ENCODE data around the gene ST7. TPM values are rescaled to one million over a fixed set of nuclear protein-coding genes. Genes with fewer than 3 reads are reported as not detected.

ST7 gene
- total RNA-seq, 1 donor: 19.9 TPM

DNA sequence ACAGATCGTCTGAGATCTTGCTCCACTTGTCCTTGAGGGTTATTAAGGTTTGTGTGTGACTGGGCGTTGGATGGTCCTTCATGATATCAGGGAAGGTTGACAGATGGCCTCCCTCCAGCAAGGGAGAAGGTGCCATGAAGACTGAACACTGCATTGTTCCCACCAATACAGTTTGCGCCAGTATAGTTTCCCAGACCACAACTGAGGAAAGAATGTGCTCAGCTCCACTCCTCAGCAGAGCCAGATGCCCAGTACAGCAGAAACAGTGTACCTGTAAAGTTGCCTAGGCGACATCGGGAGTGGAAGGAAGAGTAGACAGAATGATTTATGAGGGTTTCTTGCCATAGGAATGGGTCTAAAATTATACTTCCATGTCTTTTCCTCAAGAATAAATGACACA, 137.5 kb downstream of the ST7 start:
- H3K27ac ChIP-seq (ENCODE audit: low read depth, low read length): no peak overlapping the region
- no peak for DNase-seq (ENCODE audit: insufficient read length, low spot score, missing footprints)
- H3K27me3 ChIP-seq (ENCODE audit: insufficient read depth, low read length): no peaks in the 10 kb centered on the region
- H3K9me3 ChIP-seq (ENCODE audit: low read depth, low read length): no peaks in the 10 kb centered on the region
- H3K36me3 ChIP-seq (ENCODE audit: insufficient read depth, low read length): no peaks in the 10 kb centered on the region
- H3K4me1 ChIP-seq (ENCODE audit: insufficient read depth, low read length): no peaks in the 10 kb centered on the region
- no peaks in the 10 kb centered on the region for H4K20me1 ChIP-seq (ENCODE audit: insufficient read depth, low read length)
- no peak overlapping the region for H3K4me3 ChIP-seq (ENCODE audit: insufficient read depth, low read length)
- H3K79me2 ChIP-seq (ENCODE audit: insufficient read depth, low read length): peaks cover 29% of the 10 kb centered on the region
- TF ChIP-seq, protein P1, sequence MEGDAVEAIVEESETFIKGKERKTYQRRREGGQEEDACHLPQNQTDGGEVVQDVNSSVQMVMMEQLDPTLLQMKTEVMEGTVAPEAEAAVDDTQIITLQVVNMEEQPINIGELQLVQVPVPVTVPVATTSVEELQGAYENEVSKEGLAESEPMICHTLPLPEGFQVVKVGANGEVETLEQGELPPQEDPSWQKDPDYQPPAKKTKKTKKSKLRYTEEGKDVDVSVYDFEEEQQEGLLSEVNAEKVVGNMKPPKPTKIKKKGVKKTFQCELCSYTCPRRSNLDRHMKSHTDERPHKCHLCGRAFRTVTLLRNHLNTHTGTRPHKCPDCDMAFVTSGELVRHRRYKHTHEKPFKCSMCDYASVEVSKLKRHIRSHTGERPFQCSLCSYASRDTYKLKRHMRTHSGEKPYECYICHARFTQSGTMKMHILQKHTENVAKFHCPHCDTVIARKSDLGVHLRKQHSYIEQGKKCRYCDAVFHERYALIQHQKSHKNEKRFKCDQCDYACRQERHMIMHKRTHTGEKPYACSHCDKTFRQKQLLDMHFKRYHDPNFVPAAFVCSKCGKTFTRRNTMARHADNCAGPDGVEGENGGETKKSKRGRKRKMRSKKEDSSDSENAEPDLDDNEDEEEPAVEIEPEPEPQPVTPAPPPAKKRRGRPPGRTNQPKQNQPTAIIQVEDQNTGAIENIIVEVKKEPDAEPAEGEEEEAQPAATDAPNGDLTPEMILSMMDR (IDR thresholded peaks at IDR 0.05; ENCODE audit: extremely low read depth, low read depth, low read length): no peak
- H3K4me2 ChIP-seq (ENCODE audit: insufficient read depth, low read length): no peak overlapping the region
- H2AFZ ChIP-seq (ENCODE audit: low read length): no peak overlapping the region

DNA sequence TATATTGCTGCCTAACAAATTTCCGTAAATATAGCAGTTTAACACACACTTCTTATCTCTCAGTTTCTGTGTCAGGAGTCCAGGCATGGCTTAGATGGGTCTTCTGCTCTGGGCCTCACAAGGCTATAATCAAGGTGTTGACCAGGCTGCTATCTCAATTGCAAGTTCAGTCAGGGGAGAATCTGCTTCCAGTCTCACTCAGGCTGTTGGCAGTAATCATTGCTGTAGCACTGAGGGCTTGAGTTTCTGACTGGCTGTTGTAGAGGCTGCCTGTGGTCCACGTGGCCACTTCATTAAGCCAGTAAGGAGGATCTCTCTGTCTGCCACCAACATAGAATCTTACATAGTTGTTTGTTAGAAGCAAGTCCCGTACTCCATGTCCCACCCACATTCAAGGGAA, 138.4 kb downstream of the ST7 start:
- no peak for DNase-seq (ENCODE audit: insufficient read length, low spot score, missing footprints)
- Histone ChIP-seq H3K27ac (ENCODE audit: low read depth, low read length) (no peak overlapping the region), H3K36me3 (ENCODE audit: insufficient read depth, low read length) (no peaks in the 10 kb centered on the region), H3K4me3 (ENCODE audit: insufficient read depth, low read length) (no peak overlapping the region), H3K4me2 (ENCODE audit: insufficient read depth, low read length) (no peak overlapping the region), H3K79me2 (ENCODE audit: insufficient read depth, low read length) (peaks cover 26% of the 10 kb centered on the region), H4K20me1 (ENCODE audit: insufficient read depth, low read length) (no peaks in the 10 kb centered on the region), H3K9me3 (ENCODE audit: low read depth, low read length) (no peaks in the 10 kb centered on the region), H2AFZ (ENCODE audit: low read length) (no peak overlapping the region), H3K4me1 (ENCODE audit: insufficient read depth, low read length) (no peaks in the 10 kb centered on the region), H3K27me3 (ENCODE audit: insufficient read depth, low read length) (no peaks in the 10 kb centered on the region)
- TF ChIP-seq, protein P1 (IDR thresholded peaks at IDR 0.05; ENCODE audit: extremely low read depth, low read depth, low read length): no peak

DNA sequence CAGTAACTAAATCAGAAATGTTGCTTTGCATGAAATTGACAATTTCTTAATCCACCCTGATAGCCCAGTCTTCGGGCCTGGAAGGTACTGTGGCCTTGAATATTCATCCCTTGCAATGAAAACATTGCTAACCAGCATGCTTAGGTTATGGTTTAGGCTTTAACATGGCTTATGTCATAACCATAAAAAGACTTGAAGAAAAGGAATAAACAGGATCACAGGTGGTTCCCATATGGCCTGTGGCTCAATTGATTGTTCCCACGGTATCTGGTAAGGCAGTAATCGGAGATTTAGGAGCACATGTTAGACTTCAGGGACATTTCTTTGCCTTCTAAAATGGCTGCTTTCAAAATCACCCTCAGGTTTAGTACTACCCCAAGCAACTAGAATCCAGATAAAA, 139.5 kb downstream of the ST7 start:
- no peak for DNase-seq (ENCODE audit: insufficient read length, low spot score, missing footprints)
- no peak overlapping the region for H3K4me3 ChIP-seq (ENCODE audit: insufficient read depth, low read length)
- H3K27ac ChIP-seq (ENCODE audit: low read depth, low read length): no peak overlapping the region
- no peaks in the 10 kb centered on the region for H3K9me3 ChIP-seq (ENCODE audit: low read depth, low read length)
- H2AFZ ChIP-seq (ENCODE audit: low read length): no peak overlapping the region
- H3K4me1 ChIP-seq (ENCODE audit: insufficient read depth, low read length): peaks cover under 1% of the 10 kb centered on the region
- H3K36me3 ChIP-seq (ENCODE audit: insufficient read depth, low read length): no peaks in the 10 kb centered on the region
- no peaks in the 10 kb centered on the region for H3K27me3 ChIP-seq (ENCODE audit: insufficient read depth, low read length)
- H3K4me2 ChIP-seq (ENCODE audit: insufficient read depth, low read length): no peak overlapping the region
- TF ChIP-seq, protein P1 (IDR thresholded peaks at IDR 0.05; ENCODE audit: extremely low read depth, low read depth, low read length): no peak
- H4K20me1 ChIP-seq (ENCODE audit: insufficient read depth, low read length): no peaks in the 10 kb centered on the region
- peaks cover 24% of the 10 kb centered on the region for H3K79me2 ChIP-seq (ENCODE audit: insufficient read depth, low read length)

- no peak overlapping the region for H2AFZ ChIP-seq (ENCODE audit: low read length)
- no peaks in the 10 kb centered on the region for H3K9me3 ChIP-seq (ENCODE audit: low read depth, low read length)
- no peaks in the 10 kb centered on the region for H3K36me3 ChIP-seq (ENCODE audit: insufficient read depth, low read length)
- no peak overlapping the region for H3K4me2 ChIP-seq (ENCODE audit: insufficient read depth, low read length)
- H3K4me1 ChIP-seq (ENCODE audit: insufficient read depth, low read length): peaks cover 14% of the 10 kb centered on the region
- peaks cover 22% of the 10 kb centered on the region for H3K79me2 ChIP-seq (ENCODE audit: insufficient read depth, low read length)
- H3K4me3 ChIP-seq (ENCODE audit: insufficient read depth, low read length): no peak overlapping the region
- TF ChIP-seq, protein P1 (IDR thresholded peaks at IDR 0.05; ENCODE audit: extremely low read depth, low read depth, low read length): no peak
- no peak for DNase-seq (ENCODE audit: insufficient read length, low spot score, missing footprints)
- H4K20me1 ChIP-seq (ENCODE audit: insufficient read depth, low read length): peaks cover 4% of the 10 kb centered on the region
- H3K27ac ChIP-seq (ENCODE audit: low read depth, low read length): no peak overlapping the region
- no peaks in the 10 kb centered on the region for H3K27me3 ChIP-seq (ENCODE audit: insufficient read depth, low read length)
Observed at GRCh38 chr7:117094457-117094856, 141.2 kb downstream of the ST7 start.

Measured in osteoblast (primary cell).